Measurements from ENCODE around the gene COMMD7. TPM values are rescaled to one million over a fixed set of nuclear protein-coding genes. Genes with fewer than 3 reads are reported as not detected.
A peak's percentile ranks its signal among the peaks of the same experiment; 100 is the strongest.
"Not testable (repeated sequence)": the region's sequence is repeated elsewhere in the genome, so short reads cannot be mapped to it uniquely, and the experiment has no call there.

COMMD7 gene
- total RNA-seq, 2 experiments from 2014 or later, result 31.2 to 31.5 TPM

DNA sequence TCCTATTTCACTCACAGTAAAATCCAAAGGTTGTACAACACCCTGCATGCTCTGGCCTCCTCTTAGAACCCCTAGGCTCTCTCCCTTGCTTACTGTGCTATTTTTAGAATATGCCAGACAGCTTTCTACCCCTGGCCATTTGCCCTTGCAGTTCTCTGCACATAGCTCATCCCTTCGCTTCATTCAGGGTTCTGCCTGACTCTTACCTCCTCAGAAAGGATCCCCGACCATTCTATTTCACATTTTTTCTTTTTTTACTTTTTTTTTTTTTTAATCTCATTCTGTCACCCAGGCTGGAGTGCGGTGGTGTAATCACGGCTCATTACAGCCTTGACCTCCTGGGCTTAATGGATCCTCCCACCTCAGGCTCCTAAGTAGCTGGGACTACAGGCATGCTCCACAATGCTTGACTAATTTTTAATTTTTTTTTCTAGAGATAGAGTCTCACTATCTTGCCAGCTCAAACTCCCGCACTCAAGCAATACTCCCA is 33.6 kb downstream of the COMMD7 start:
- Mint-ChIP-seq H3K4me3 (no peak overlapping the region), H3K36me3 (peaks cover 2% of the 10 kb centered on the region), H3K27me3 (no peaks in the 10 kb centered on the region), H3K4me1 (peaks cover 9% of the 10 kb centered on the region), H3K27ac (no peak overlapping the region), H3K9me3 (no peaks in the 10 kb centered on the region)
- no peak for DNase-seq

- not testable (repeated sequence) for DNase-seq, H3K4me1 Mint-ChIP-seq, H3K4me3 Mint-ChIP-seq, H3K27ac Mint-ChIP-seq, H3K36me3 Mint-ChIP-seq, H3K27me3 Mint-ChIP-seq, H3K9me3 Mint-ChIP-seq
Measured at GRCh38 chr20:32709029-32709631, 34.1 kb downstream of the COMMD7 start.

DNA sequence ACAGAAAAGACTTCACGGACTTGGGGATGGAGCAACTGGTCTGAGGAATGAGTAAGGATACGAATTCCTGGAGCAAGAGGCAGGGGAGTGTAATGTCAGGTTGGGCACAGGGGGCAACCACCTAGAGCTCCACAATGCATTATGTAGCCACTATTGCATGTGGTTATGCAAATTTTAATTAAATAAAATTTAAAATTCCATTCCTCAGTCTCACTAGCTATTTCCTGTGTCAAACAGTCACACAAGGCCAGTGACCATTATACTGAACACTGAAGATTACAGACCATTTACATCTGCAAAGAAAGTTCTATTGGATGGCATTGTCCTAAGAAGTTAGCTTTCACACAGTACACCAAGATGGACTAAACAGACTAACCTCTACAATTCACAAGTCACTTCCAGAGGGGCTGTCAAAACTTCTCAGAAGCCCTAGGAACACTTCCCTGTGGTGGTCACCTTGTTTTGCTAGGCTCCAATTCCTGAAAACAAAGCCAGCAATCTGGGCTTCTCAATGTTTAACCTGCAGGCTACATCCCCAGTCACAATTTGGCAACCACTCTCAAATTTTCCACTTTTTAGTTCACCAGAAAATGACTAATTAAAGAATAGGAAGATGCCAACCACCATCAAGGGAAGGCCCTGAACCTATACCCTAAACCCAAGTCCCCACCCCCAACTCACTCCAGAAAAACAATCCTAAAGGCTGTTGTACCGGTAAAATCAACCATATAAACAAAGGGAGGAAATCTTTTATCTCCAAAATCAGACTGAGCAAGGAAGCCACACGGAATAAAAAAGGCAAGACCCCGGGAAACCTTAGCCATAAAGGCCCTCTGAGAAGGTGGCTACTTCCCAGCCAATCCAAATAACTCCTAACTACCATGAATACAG is 35.3 kb downstream of the COMMD7 start:
- Mint-ChIP-seq H3K4me3 (no peak overlapping the region), H3K27me3 (no peaks in the 10 kb centered on the region), H3K4me1 (peaks cover 9% of the 10 kb centered on the region), H3K36me3 (peaks cover 8% of the 10 kb centered on the region), H3K27ac (peak overlapping the region; percentile 21), H3K9me3 (no peaks in the 10 kb centered on the region)
- DNase-seq, result no peak

DNA sequence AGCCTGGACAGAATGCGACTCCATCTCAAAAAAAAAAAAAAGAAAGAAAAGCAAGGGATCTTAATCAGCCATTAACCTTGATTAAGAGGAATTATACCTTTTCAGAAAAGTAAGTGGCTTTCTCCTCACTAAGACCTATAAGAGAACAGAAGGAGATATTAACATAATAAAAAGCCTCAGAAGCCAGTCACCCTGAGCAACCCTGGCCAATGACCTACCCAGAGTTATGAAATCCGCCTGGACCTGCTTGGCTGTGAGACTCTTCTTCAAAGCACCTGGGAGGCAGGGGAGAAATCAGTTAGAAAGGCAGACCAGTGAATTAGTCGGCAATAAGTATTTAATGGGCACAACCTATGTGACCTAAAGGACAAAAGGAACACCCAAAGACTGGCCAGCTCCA is 36.8 kb downstream of the COMMD7 start:
- H3K4me1 Mint-ChIP-seq, result peaks cover 9% of the 10 kb centered on the region
- H3K36me3 Mint-ChIP-seq, result peaks cover 8% of the 10 kb centered on the region
- no peaks in the 10 kb centered on the region for H3K27me3 Mint-ChIP-seq
- DNase-seq, result no peak
- H3K27ac Mint-ChIP-seq, result no peak overlapping the region
- H3K9me3 Mint-ChIP-seq, result no peaks in the 10 kb centered on the region
- no peak overlapping the region for H3K4me3 Mint-ChIP-seq

GRCh38 chr20:32702706-32703425 is 40.4 kb downstream of the COMMD7 start:
- Mint-ChIP-seq H3K4me1 (peaks cover 4% of the 10 kb centered on the region), H3K9me3 (no peaks in the 10 kb centered on the region), H3K27me3 (no peaks in the 10 kb centered on the region), H3K36me3 (peaks cover 8% of the 10 kb centered on the region), H3K4me3 (no peak overlapping the region), H3K27ac (no peak overlapping the region)
- no peak for DNase-seq

DNA sequence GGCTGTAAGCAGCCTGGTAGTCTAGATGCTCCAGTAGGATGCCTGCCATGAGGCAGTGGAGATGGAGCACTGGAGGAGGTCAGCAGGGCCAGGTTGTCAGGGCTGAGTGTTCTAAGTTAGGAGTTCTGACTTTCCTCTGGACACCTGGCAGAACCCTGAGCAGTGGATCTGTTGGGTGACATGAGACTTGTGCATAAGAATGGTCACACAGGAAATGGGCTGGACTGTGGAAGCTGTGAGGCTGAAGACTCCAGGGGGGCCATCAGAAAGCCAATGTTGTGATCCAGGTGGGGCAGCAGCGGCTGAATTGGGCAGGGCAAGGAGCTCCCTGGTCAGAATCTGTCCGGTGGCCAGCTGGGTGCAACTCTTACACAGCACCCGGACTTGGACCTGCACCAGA is 45.7 kb downstream of the COMMD7 start:
- Mint-ChIP-seq H3K27me3 (no peaks in the 10 kb centered on the region), H3K9me3 (no peaks in the 10 kb centered on the region), H3K4me1 (no peaks in the 10 kb centered on the region), H3K4me3 (no peak overlapping the region), H3K36me3 (no peaks in the 10 kb centered on the region), H3K27ac (no peak overlapping the region)
- DNase-seq, result no peak

DNA sequence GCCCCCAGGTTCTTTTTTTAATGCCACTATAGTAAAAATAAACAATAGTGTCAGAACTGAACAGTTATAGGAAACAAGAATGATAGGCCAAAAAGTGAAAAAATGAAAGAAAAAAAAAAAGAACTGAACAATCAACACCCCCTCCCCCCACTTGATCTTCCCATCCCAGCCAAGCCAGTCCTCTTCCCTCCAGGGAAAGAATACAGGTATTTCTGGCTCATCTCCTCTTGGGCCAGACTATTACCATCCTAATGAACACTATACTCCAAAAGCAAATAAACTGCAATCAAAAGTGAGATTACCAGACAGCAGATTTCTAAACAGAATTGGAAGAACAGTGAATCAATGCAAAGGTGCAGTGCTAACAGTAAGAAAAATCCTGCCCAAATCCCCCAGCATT is 48.2 kb downstream of the COMMD7 start:
- no peak overlapping the region for H3K4me3 Mint-ChIP-seq
- H3K9me3 Mint-ChIP-seq, result no peaks in the 10 kb centered on the region
- H3K27me3 Mint-ChIP-seq, result no peaks in the 10 kb centered on the region
- H3K36me3 Mint-ChIP-seq, result no peaks in the 10 kb centered on the region
- H3K4me1 Mint-ChIP-seq, result no peaks in the 10 kb centered on the region
- no peak for DNase-seq
- no peak overlapping the region for H3K27ac Mint-ChIP-seq

GRCh38 chr20:32688966-32689365 is 54.3 kb downstream of the COMMD7 start:
- H3K27me3 Mint-ChIP-seq, DNase-seq, H3K9me3 Mint-ChIP-seq, H3K4me1 Mint-ChIP-seq, H3K27ac Mint-ChIP-seq, H3K4me3 Mint-ChIP-seq, H3K36me3 Mint-ChIP-seq: not testable (repeated sequence)

- H3K27ac Mint-ChIP-seq, result no peak overlapping the region
- H3K27me3 Mint-ChIP-seq, result no peaks in the 10 kb centered on the region
- no peaks in the 10 kb centered on the region for H3K4me1 Mint-ChIP-seq
- H3K36me3 Mint-ChIP-seq, result no peaks in the 10 kb centered on the region
- no peaks in the 10 kb centered on the region for H3K9me3 Mint-ChIP-seq
- H3K4me3 Mint-ChIP-seq, result no peak overlapping the region
- no peak for DNase-seq
Measured at GRCh38 chr20:32687180-32687532, 56.1 kb downstream of the COMMD7 start.

DNA sequence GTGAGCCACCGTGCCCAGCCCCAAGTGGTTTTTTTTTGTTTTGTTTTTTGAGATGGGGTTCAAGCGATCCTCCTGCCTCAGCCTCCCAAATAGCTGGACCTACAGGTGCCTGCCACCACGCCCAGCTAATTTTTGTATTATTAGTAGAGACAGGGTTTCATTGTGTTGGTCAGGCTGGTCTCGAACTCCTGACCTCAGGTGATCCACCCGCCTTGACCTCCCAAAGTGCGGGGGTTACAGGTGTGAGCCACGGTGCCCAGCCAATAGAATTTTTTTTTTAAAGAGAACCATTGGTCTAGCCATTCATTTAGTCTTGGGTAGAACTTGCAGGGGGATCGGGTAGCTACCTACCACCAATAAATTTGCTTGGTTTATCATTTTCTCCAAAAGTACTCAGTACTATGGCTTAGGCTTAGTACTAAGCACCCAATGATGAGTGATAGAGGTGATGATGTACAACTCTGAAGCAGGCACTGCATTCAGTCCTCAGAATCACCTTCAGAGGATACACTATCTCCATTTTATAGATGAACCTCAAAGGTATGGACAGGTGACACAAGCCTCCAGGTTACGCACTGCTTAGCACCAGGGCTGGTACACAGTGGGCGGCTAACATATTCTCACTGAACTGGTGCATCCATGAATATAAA is 56.6 kb downstream of the COMMD7 start:
- H3K4me3 Mint-ChIP-seq, result no peak overlapping the region
- DNase-seq, result no peak
- H3K4me1 Mint-ChIP-seq, result peaks cover 1% of the 10 kb centered on the region
- no peaks in the 10 kb centered on the region for H3K36me3 Mint-ChIP-seq
- H3K27me3 Mint-ChIP-seq, result no peaks in the 10 kb centered on the region
- H3K27ac Mint-ChIP-seq, result no peak overlapping the region
- H3K9me3 Mint-ChIP-seq, result no peaks in the 10 kb centered on the region

GRCh38 chr20:32685541-32686529 is 57.4 kb downstream of the COMMD7 start:
- Mint-ChIP-seq H3K27me3 (no peaks in the 10 kb centered on the region), H3K4me1 (peaks cover 7% of the 10 kb centered on the region), H3K27ac (no peak overlapping the region), H3K4me3 (no peak overlapping the region), H3K9me3 (no peaks in the 10 kb centered on the region), H3K36me3 (no peaks in the 10 kb centered on the region)
- no peak for DNase-seq

GRCh38 chr20:32682508-32682987 is 60.7 kb downstream of the COMMD7 start:
- Mint-ChIP-seq H3K36me3 (no peaks in the 10 kb centered on the region), H3K4me3 (no peak overlapping the region), H3K27me3 (no peaks in the 10 kb centered on the region), H3K27ac (no peak overlapping the region), H3K9me3 (no peaks in the 10 kb centered on the region), H3K4me1 (peaks cover 8% of the 10 kb centered on the region)
- DNase-seq, result no peak

- no peak overlapping the region for H3K27ac Mint-ChIP-seq
- no peaks in the 10 kb centered on the region for H3K9me3 Mint-ChIP-seq
- H3K4me1 Mint-ChIP-seq, result peaks cover 8% of the 10 kb centered on the region
- no peaks in the 10 kb centered on the region for H3K36me3 Mint-ChIP-seq
- no peak overlapping the region for H3K4me3 Mint-ChIP-seq
- no peaks in the 10 kb centered on the region for H3K27me3 Mint-ChIP-seq
- DNase-seq, result peak; percentile 20
Measured at GRCh38 chr20:32681175-32682084, 61.8 kb downstream of the COMMD7 start.
